Brain pericyte (primary cell): ENCODE measurements around the gene KLHL7.
A peak's percentile ranks its signal among the peaks of the same experiment; 100 is the strongest.
"Not testable (repeated sequence)": the region's sequence is repeated elsewhere in the genome, so short reads cannot be mapped to it uniquely, and the experiment has no call there.

ENCODE experiments used
- DNase-seq: peaks from one replicate; pipeline ENCODE4 v3.0.0-alpha.2; 2012; ENCODE audit warnings: low read depth, low spot score

The KLHL7 gene

GRCh38 chr7:23181684-23182553, 76.3 kb downstream of the KLHL7 start, which contains the start of gene NUP42:
NUP42 (plus strand) TSS chr7:23182048; CDS start chr7:23182086, 38 bp downstream.
- DNase-seq, result peak; percentile 96

GRCh38 chr7:23183279-23184012, 77.9 kb downstream of the KLHL7 start:
- DNase-seq, result no peak

GRCh38 chr7:23184291-23184690, 78.7 kb downstream of the KLHL7 start:
- no peak for DNase-seq

- DNase-seq, result no peak
Observed at GRCh38 chr7:23184709-23185359, 79.2 kb downstream of the KLHL7 start.

- DNase-seq, result no peak
Observed at GRCh38 chr7:23185980-23186379, 80.4 kb downstream of the KLHL7 start.

- no peak for DNase-seq
Observed at GRCh38 chr7:23191022-23191421, 85.4 kb downstream of the KLHL7 start.

- DNase-seq, result not testable (repeated sequence)
Observed at GRCh38 chr7:23193650-23194227, 88.2 kb downstream of the KLHL7 start.

- no peak for DNase-seq
Observed at GRCh38 chr7:23196306-23196705, 90.7 kb downstream of the KLHL7 start.

GRCh38 chr7:23197745-23198144, 92.2 kb downstream of the KLHL7 start:
- DNase-seq, result not testable (repeated sequence)

- no peak for DNase-seq
Observed at GRCh38 chr7:23200331-23200730, 94.7 kb downstream of the KLHL7 start.

- no peak for DNase-seq
Observed at GRCh38 chr7:23204241-23204640, 98.7 kb downstream of the KLHL7 start.

GRCh38 chr7:23205577-23205908, 100.0 kb downstream of the KLHL7 start:
- DNase-seq, result no peak

- DNase-seq, result peak; percentile 26
Observed at GRCh38 chr7:23205909-23206767, 100.6 kb downstream of the KLHL7 start.

- no peak for DNase-seq
Observed at GRCh38 chr7:23207021-23207420, 101.4 kb downstream of the KLHL7 start.

- no peak for DNase-seq
Observed at GRCh38 chr7:23207884-23208283, 102.3 kb downstream of the KLHL7 start.

GRCh38 chr7:23208316-23208715, 102.7 kb downstream of the KLHL7 start:
- DNase-seq, result no peak

- no peak for DNase-seq
Observed at GRCh38 chr7:23210506-23210905, 104.9 kb downstream of the KLHL7 start.

GRCh38 chr7:23211589-23211988, 106.0 kb downstream of the KLHL7 start:
- no peak for DNase-seq

- DNase-seq, result no peak
Observed at GRCh38 chr7:23212395-23212794, 106.8 kb downstream of the KLHL7 start.

GRCh38 chr7:23212841-23213240, 107.3 kb downstream of the KLHL7 start:
- no peak for DNase-seq

- DNase-seq, result no peak
Observed at GRCh38 chr7:23213755-23214154, 108.2 kb downstream of the KLHL7 start.
